BJ (cell line): Measurements from ENCODE around the gene ATAD3A. TPM values are rescaled to one million over a fixed set of nuclear protein-coding genes. Genes with fewer than 3 reads are reported as not detected.
A peak's percentile ranks its signal among the peaks of the same experiment; 100 is the strongest.

ENCODE experiments used
- CTCF ChIA-PET: fragments of 350-600 bp; formaldehyde crosslinking; extraction: SDS; loops from one replicate; lab custom pipeline; 2021; ENCODE audit warnings: antibody characterized with exemption, inconsistent platforms; lab: Yijun Ruan, JAX
- POLR2A ChIA-PET: fragments of 300-600 bp; sonication (Branson Sonifier 250); formaldehyde crosslinking; extraction: SDS; loops from one replicate; lab custom pipeline; 2021; ENCODE audit warnings: antibody characterized with exemption; lab: Charles Lee
- DNase-seq: peaks from one replicate; pipeline ENCODE4 v3.0.0-alpha.2; 2011; ENCODE audit warnings: low read depth
- H3K27me3 ChIP-seq: 2 replicates; pipeline ENCODE4 v1.6.0; 2011; ENCODE audit warnings: low read length; ENCODE audit not compliant: control insufficient read depth, insufficient read depth
- H3K36me3 ChIP-seq: 2 replicates; pipeline ENCODE4 v1.5.1; 2011; ENCODE audit warnings: low read length; ENCODE audit not compliant: control insufficient read depth, insufficient read depth
- H3K4me3 ChIP-seq: 2 replicates; pipeline ENCODE4 v1.5.1; 2011; ENCODE audit warnings: low read depth, mild to moderate bottlenecking, control low read depth, low read length
- polyA plus RNA-seq: library from polyadenylated mRNA; depleted of rRNA; stranded (reverse); fragments of >200 nt; gene quantifications from 2 replicates; pipeline ENCODE4 v1.2.3, GENCODE V29; 2011
- TF ChIP-seq, protein P1 (sequence below): IDR thresholded peaks from 2 replicates; pipeline ENCODE4 v1.5.1; 2011; ENCODE audit warnings: low read depth, mild to moderate bottlenecking, control low read depth, inconsistent platforms, low read length, moderate library complexity; ENCODE audit not compliant: insufficient read depth

ATAD3A gene
- polyA plus RNA-seq, 1 experiment: 19.7 TPM

DNA sequence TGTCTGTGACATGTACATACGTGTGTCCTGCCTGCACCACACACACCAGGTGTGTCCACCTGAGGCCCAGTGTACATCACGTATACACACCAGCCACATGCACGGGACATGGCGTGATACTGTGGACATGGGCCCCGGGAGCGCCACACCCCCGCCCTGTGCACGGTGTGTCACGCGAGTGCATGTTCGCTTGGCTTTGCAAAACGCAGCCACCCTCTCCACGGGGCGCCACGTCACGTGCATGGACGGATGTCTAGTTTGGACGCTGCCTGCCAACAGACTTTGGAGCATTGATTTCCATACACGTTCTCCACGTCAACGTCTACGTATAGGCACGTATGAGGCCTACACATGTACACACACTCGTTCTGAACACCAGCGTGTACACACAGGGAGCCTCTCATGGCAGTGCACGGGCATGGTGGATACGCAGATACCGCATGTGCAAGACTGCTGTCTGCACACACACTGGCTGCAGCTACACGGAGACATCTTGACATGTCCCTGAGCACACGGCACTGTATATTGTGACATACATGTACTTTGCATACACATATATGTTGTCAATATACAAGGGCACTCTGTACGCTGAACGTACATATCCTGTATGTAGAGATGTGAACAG lies 25.8 kb downstream of the ATAD3A start:
- TF ChIP-seq, protein P1, sequence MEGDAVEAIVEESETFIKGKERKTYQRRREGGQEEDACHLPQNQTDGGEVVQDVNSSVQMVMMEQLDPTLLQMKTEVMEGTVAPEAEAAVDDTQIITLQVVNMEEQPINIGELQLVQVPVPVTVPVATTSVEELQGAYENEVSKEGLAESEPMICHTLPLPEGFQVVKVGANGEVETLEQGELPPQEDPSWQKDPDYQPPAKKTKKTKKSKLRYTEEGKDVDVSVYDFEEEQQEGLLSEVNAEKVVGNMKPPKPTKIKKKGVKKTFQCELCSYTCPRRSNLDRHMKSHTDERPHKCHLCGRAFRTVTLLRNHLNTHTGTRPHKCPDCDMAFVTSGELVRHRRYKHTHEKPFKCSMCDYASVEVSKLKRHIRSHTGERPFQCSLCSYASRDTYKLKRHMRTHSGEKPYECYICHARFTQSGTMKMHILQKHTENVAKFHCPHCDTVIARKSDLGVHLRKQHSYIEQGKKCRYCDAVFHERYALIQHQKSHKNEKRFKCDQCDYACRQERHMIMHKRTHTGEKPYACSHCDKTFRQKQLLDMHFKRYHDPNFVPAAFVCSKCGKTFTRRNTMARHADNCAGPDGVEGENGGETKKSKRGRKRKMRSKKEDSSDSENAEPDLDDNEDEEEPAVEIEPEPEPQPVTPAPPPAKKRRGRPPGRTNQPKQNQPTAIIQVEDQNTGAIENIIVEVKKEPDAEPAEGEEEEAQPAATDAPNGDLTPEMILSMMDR: no peak
- H3K36me3 ChIP-seq: peaks cover 19% of the 10 kb centered on the region
- no peak overlapping the region for H3K4me3 ChIP-seq
- CTCF ChIA-PET: no interaction called here
- H3K27me3 ChIP-seq: no peaks in the 10 kb centered on the region
- DNase-seq: no peak
- POLR2A ChIA-PET: no interaction called here

GRCh38 chr1:1538334-1538733 lies 26.4 kb downstream of the ATAD3A start:
- ChIA-PET POLR2A (no interaction called here), CTCF (no interaction called here)
- Histone ChIP-seq H3K27me3 (no peaks in the 10 kb centered on the region), H3K36me3 (peaks cover 25% of the 10 kb centered on the region), H3K4me3 (no peak overlapping the region; the same call in 1 of the 2 replicates)
- DNase-seq: no peak
- TF ChIP-seq, protein P1: no peak

GRCh38 chr1:1538989-1539309 lies 27.0 kb downstream of the ATAD3A start:
- ChIA-PET POLR2A (interaction anchor here (0.6 kb wide), 1 partner anchor 753 kb away, joined by 6 read pairs; no protein-coding TSS in a partner anchor), CTCF (no interaction called here)
- Histone ChIP-seq H3K27me3 (no peaks in the 10 kb centered on the region), H3K36me3 (peaks cover 25% of the 10 kb centered on the region), H3K4me3 (peak overlapping the region; percentile 66)
- TF ChIP-seq, protein P1: no peak
- no peak for DNase-seq

DNA sequence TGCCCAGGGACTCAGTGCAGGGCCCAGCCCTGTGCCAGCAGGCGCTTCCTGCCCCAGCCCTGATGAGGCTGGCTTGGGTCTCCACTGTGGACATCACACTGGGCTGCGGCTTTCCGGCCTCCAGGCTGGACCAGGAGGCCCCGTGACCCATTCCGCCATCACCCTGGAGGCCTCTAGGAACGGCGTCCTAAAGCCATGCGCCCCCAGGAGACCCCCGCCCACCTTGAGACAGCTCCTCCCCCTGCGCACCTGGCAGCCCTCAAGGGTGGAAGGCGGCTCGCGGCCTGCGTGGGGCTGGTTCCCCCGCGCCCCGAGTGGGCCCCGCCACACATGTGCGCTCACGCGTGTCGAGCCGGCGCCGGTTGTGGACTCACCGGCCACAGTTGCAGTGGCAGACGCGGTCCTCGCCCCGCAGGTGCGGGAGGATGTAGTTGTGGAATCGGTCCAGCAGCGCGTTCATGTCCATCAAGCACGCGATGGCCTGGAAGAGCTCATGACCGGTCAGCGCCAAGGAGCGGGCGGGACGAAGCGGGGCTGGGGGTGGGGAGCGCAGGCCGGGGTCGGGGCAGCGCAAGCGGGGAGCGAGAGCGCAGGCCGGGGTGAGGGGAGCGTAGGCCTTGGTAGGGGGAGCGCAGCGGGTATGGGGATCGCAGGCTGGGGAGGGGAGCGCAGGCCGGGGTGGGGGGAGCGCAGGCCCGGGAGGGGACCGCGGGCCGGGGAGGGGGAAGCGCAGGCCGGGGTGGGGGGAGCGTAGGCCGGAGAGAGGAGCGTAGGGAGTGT lies 27.5 kb downstream of the ATAD3A start:
- CTCF ChIA-PET: no interaction called here
- DNase-seq: no peak
- TF ChIP-seq, protein P1: no peak

GRCh38 chr1:1540090-1540817 lies 28.3 kb downstream of the ATAD3A start, which contains the start of gene TMEM240:
Gene TMEM240 (minus strand): TSS chr1:1540624. CDS start chr1:1540346, 278 bp downstream.
- no peaks in the 10 kb centered on the region for H3K27me3 ChIP-seq
- H3K4me3 ChIP-seq: peak within 1 kb of the TSS; percentile 66
- peaks cover 25% of the 10 kb centered on the region for H3K36me3 ChIP-seq
- ChIA-PET CTCF (no interaction called here), POLR2A (no interaction called here)
- peak; percentile 8 for DNase-seq
- TF ChIP-seq, protein P1: no peak

More for the DNA sequence above, 27.5 kb downstream of the ATAD3A start:
- Histone ChIP-seq H3K27me3 (no peaks in the 10 kb centered on the region), H3K36me3 (peaks cover 25% of the 10 kb centered on the region), H3K4me3 (peak overlapping the region; percentile 66)
- POLR2A ChIA-PET: interaction anchor here (0.6 kb wide), 1 partner anchor 752 kb away, joined by 6 read pairs; no protein-coding TSS in a partner anchor
